Ishikawa (cell line): ENCODE results near the gene PTPRD.

Experiments
- CEBPB ChIP-seq: IDR thresholded peaks from 2 replicates; pipeline ENCODE4 v1.6.1; 2012
- CREB1 ChIP-seq: IDR thresholded peaks from 2 replicates; pipeline ENCODE4 v1.6.1; 2012; ENCODE audit warnings: low read depth
- EGR1 ChIP-seq: IDR thresholded peaks from 2 replicates; pipeline ENCODE4 v1.6.1; 2012
- EP300 ChIP-seq: IDR thresholded peaks from 2 replicates; pipeline ENCODE4 v1.6.1; 2012; ENCODE audit warnings: borderline replicate concordance
- FOXM1 ChIP-seq: IDR thresholded peaks from 2 replicates; pipeline ENCODE4 v1.6.1; 2012; ENCODE audit warnings: low read depth, borderline replicate concordance
- MAX ChIP-seq: IDR thresholded peaks from 2 replicates; pipeline ENCODE4 v1.6.1; 2012
- NFIC ChIP-seq: IDR thresholded peaks from 2 replicates; pipeline ENCODE4 v1.6.1; 2012
- RAD21 ChIP-seq: IDR thresholded peaks from 2 replicates; pipeline ENCODE4 v1.6.1; 2012; ENCODE audit warnings: low read depth
- REST ChIP-seq: IDR thresholded peaks from 2 replicates; pipeline ENCODE4 v1.6.1; 2012; ENCODE audit warnings: low read depth, mild to moderate bottlenecking
- TAF1 ChIP-seq: IDR thresholded peaks from 2 replicates; pipeline ENCODE4 v1.6.1; 2012; ENCODE audit warnings: low read depth, mild to moderate bottlenecking
- TCF12 ChIP-seq: IDR thresholded peaks from 2 replicates; pipeline ENCODE4 v1.6.1; 2012; ENCODE audit warnings: low read depth
- TEAD4 ChIP-seq: IDR thresholded peaks from 2 replicates; pipeline ENCODE4 v1.6.1; 2012
- USF1 ChIP-seq: IDR thresholded peaks from 2 replicates; pipeline ENCODE4 v1.6.1; 2012
- YY1 ChIP-seq: IDR thresholded peaks from 2 replicates; pipeline ENCODE4 v1.6.1; 2012; ENCODE audit warnings: low read depth
- ZBTB7A ChIP-seq: IDR thresholded peaks from 2 replicates; pipeline ENCODE4 v1.6.1; 2012; ENCODE audit warnings: low read depth

The PTPRD gene

GRCh38 chr9:9133526-9133925, 1479.3 kb downstream of the PTPRD start:
- TF ChIP-seq REST (no peak), YY1 (no peak), MAX (no peak), TEAD4 (no peak), CEBPB (no peak), USF1 (no peak), NFIC (no peak), FOXM1 (no peak), TCF12 (no peak), CREB1 (no peak), RAD21 (no peak)

GRCh38 chr9:9124616-9125015, 1488.2 kb downstream of the PTPRD start:
- TF ChIP-seq CEBPB (no peak), CREB1 (no peak), NFIC (no peak), ZBTB7A (no peak), TEAD4 (no peak), USF1 (no peak), REST (no peak), YY1 (no peak), EGR1 (no peak), TCF12 (no peak), MAX (no peak), FOXM1 (no peak), RAD21 (no peak), TAF1 (no peak), EP300 (no peak)

- TF ChIP-seq ZBTB7A (no peak), TCF12 (no peak), MAX (no peak), YY1 (no peak), EP300 (no peak), FOXM1 (no peak), EGR1 (no peak), RAD21 (no peak), NFIC (no peak), USF1 (no peak), CEBPB (no peak), REST (no peak), TEAD4 (no peak), TAF1 (no peak), CREB1 (no peak)
These were observed 1490.4 kb downstream of the PTPRD start for GRCh38 chr9:9122230-9122875.

GRCh38 chr9:9117866-9118265, 1494.9 kb downstream of the PTPRD start:
- TF ChIP-seq USF1 (no peak), EP300 (no peak), CEBPB (no peak), CREB1 (no peak), NFIC (no peak), REST (no peak), MAX (no peak), YY1 (no peak), TCF12 (no peak), TEAD4 (no peak), TAF1 (no peak), EGR1 (no peak), RAD21 (no peak), FOXM1 (no peak), ZBTB7A (no peak)
